ENCODE measurements around the gene RAET1E.

DNA sequence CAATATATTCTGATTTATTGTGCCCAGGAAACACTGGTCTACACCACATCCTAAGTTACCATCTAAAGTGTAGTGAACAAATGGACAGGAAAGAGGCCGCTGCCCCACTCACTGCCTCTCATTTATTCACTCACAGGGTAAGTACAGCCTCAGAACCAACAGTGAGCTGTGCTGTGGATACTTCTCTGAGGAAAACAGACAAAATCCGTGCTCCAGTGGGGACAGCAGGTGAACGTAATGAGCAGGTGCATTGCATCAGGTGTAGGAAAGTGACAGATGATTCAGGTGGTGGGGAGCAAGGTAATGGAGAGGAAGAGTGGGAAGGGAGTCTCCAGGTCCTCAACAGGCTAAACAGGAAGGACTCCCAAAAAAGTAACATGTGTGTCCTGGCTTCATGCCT, 35.5 kb upstream of the RAET1E start:
- TF ChIP-seq CTCF (conservative IDR thresholded peaks at IDR 0.05) (no peak), ZFX (IDR thresholded peaks at IDR 0.05) (no peak)
